GM19099 (cell line): ENCODE measurements around the gene CLDN14.

Source experiments
- POLR2A ChIP-seq: IDR thresholded peaks from 3 replicates; pipeline ENCODE4 v1.6.1; 2011; ENCODE audit warnings: low read depth; ENCODE audit not compliant: insufficient read length; ENCODE audit errors: extremely low read depth

The CLDN14 gene

GRCh38 chr21:36482673-36483072 is 2.8 kb upstream of the CLDN14 start:
- no peak for TF ChIP-seq POLR2A

DNA sequence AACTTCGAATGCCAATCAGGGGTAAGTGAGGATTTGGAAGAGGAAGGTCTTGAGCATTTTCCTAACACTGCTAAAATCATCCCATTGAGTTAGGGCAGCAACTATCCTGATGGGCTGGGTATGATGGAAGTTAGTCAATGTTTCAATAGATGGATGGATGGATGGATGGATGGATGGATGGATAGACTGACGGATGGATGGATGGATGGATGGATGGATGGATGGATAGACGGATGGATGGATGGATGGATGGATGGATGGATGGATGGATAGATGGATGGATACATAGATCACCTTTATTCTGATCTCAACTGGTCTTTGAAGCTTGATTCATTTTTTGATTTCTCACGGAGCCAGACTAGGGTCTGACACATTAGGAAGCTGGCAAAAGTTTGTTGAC is 2.3 kb upstream of the CLDN14 start:
- TF ChIP-seq POLR2A: no peak

GRCh38 chr21:36481639-36482038 is 1.7 kb upstream of the CLDN14 start:
- no peak for TF ChIP-seq POLR2A

GRCh38 chr21:36480618-36481017 is 696 bp upstream of the CLDN14 start:
- TF ChIP-seq POLR2A: no peak

DNA sequence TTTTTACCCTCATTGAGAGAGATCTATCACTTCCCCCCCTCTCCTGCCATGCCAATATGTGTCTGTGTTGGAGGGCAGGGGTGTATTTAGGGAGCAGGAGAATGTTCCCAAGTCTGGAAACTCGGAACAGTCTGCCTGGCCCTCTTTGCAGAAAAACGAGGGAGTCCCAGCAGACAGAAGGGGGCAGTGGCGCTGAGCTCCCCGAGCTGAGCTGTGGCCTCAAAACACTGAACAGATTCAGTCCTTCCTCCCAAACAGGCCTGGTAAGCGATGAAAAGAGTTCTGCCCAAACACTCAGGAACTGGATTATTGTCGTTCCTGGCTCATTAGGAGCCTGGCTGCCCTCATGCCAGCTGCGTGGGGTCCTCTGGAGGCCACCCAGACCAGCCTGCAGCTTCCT is 981 bp downstream of the CLDN14 start:
- TF ChIP-seq POLR2A: no peak

- TF ChIP-seq POLR2A: no peak
Observed at GRCh38 chr21:36478207-36478701, 1.7 kb downstream of the CLDN14 start.

- TF ChIP-seq POLR2A: no peak
Observed at GRCh38 chr21:36477559-36477958, 2.4 kb downstream of the CLDN14 start.

GRCh38 chr21:36477001-36477400 is 2.9 kb downstream of the CLDN14 start:
- no peak for TF ChIP-seq POLR2A

DNA sequence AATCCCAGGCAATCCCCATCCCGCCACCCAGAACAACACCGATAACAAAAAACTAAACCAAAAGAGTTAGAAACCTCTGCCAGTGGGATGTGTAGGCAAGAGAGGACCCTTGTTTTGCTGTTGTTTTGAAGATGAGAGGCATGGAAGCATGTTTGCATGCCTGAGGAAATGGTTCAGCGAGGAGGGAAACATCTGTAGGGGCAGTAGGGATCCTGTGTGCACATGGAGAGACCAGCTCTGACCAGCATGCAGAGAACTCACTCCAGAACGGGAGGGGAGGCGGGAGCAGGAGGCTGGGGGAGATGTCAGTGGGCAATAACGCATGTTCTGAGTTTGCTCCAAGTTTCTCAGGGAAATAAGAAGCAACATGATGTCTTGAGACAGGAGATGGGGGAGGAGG is 5.3 kb downstream of the CLDN14 start:
- no peak for TF ChIP-seq POLR2A

GRCh38 chr21:36473203-36473602 is 6.7 kb downstream of the CLDN14 start:
- no peak for TF ChIP-seq POLR2A

GRCh38 chr21:36472377-36472776 is 7.5 kb downstream of the CLDN14 start:
- no peak for TF ChIP-seq POLR2A

DNA sequence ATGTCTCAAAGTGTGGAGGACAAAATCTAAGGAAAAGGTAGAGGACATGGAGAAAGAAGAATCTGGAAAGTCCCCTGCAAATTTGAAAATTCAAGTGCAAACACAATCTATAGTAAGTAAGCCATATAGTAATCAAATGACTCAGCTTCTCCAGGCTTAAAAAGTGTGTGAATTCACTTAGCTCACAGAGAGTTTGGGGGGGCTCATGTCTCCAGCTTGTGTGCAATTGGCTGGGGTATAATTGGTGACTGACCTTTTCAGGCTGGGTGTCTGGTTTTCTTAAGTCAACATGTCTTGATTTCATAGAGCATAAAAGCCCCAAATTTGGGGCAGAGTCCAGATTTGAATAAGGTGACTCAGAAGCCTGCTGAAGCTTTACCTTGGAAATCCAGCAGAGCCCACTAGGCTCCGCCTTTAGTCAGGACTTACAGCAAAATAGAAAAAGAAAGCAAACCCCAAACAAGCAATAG is 8.6 kb downstream of the CLDN14 start:
- no peak for TF ChIP-seq POLR2A

- TF ChIP-seq POLR2A: no peak
Observed at GRCh38 chr21:36470294-36470693, 9.6 kb downstream of the CLDN14 start.

GRCh38 chr21:36466061-36466511 is 13.8 kb downstream of the CLDN14 start:
- TF ChIP-seq POLR2A: no peak

DNA sequence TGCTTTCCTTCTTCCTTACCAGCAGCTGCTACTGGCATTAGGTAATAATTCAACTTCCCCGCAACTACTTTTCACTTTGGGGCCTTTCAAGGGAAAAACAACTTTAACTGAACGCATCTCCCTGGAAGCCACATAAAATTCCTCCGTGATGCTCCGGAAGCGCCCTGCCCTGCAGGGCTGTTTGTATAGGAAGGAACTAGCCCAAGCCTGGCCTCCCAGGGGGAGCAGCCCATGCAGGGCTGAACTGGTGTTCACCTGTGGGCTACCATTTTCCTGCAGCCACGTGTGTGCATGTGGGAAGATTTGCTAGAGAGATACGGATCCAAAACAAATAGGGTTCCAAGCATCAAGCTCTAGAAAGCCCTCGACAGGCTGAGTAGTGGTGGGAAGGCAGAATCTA is 14.4 kb downstream of the CLDN14 start:
- TF ChIP-seq POLR2A: no peak

DNA sequence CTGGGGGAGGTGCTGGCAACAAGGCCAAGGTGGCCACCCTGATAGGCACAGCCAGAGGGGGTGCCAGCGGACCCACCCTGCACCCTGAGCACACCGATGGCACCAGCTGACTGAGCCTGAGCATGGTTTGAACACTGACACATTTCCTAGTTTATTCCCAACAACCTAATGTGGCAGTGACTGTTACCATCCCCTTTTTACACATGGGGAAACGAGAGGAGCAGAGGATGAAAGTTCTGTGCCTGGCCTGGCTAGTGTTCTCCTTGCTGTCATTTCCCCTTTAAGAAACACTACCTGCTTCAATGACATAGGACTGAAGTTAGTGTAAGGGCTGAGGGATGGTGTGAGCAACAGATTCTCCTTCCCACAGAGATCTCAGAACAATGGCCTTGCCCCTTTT is 15.3 kb downstream of the CLDN14 start:
- no peak for TF ChIP-seq POLR2A

DNA sequence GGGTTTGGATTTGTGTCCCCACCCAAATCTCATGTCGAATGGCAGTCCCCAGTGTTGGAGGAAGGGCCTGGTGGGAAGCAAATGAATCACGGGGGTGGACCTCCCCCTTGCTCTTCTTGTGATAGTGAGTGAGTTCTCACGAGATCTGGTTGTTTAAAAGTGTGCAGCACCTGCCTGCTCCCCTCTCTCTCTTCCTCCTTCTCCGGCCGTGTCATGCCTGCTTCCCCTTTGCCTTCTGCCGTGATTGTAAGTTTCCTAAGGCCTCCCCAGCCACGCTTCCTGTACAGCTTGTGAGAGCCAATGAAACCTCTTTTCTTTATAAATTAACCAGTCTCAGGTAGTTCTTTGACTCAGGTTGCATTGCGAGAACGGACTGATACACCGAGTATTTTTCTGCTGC is 15.9 kb downstream of the CLDN14 start:
- no peak for TF ChIP-seq POLR2A

DNA sequence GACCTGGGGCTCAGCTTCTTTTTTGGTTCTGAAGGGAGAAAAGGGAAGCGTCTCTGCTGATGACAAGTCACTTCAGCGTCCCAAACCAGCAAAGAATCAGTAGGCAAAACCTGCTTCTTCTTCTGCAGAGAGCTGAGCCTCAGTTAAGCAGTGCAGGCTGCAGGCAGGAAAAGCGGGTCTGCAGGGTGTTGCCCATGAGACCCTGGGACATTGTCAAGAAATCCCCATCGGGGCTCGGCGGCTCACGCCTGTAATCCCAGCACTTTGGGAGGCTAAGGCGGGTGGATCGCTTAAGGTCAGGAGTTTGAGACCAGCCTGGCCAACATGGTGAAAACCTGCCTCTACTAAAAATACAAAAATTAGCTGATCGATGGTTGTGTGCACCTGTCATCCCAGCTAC is 16.7 kb downstream of the CLDN14 start:
- TF ChIP-seq POLR2A: no peak

GRCh38 chr21:36461918-36462486 is 17.9 kb downstream of the CLDN14 start:
- TF ChIP-seq POLR2A: no peak
